Measurements from ENCODE around the gene KCNQ5.
A peak's percentile ranks its signal among the peaks of the same experiment; 100 is the strongest.

KCNQ5 gene

DNA sequence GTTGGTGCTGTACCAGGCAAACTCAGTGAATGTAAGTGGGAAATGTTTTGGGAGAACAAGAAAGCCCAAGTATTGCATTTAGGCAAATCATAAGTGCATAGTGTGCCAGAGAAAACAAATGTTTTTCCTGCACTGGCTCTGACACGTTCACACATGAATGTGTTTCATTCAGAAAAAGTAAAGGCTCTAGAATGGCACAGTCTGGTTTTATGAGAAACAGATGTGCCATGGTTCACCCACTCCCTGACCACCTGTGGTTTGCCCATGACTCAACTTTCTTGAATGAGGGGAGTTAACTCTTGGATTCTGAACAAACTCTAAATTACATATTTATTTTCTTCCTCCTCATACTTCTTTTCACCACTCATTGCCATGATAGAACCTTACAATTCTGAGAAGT lies 126.9 kb downstream of the KCNQ5 start:
- DNase-seq: peak; percentile 96

DNA sequence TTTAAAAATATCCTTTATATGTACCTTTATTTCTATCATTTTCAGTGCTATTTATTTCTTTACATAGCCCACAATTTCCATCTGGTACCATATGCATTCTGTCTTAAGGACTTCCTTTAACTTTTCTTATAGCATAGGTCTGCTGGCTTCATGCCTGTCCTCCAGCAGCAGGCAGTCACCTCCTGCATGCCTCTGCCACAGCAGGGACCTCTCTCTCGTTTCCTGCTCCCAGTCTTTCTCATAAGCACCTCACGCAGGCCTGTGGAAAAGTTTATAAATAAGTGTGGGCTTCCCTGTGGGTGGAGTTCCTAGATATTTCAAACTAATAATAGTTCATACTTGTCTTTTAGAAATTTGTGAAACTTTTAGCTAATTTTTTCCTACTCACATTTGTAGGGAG lies 133.9 kb downstream of the KCNQ5 start:
- no peak for DNase-seq

DNA sequence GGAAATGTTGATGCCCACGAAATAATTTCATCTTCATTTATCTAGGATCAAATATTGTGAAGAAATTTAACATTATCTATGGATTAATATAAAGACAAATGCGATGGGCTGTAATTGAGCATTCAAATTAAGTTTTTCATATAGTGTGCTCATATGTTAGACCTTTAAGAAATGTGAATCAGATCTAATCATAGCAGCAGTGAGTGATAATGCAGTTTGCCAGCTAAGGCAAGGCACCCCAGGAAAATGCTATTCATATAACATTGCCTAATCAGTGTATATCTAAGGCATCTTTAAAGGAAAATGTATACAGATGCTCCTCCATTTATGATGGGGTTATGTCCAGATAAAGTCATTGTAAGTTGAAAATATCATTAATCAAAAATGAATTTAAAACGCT lies 135.2 kb downstream of the KCNQ5 start:
- DNase-seq: no peak

DNA sequence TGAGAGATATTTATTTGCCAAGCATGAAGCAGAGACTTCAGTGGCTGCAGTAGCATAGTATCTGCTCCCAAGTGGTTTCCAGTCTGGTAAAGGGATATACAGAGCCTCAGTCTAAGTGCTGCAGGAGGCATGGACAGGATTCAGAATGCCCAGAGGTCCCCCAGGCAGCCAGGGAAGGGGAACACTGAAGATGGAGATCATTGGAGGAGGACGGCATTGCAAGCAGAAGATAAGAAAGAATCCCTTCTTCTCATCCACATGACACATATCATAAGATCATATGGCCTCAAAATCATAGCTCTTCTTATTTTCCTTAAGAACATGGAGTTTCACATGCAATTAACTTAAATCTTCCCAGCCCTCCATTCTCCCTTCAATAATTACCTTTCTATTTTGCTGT lies 136.1 kb downstream of the KCNQ5 start:
- no peak for DNase-seq

DNA sequence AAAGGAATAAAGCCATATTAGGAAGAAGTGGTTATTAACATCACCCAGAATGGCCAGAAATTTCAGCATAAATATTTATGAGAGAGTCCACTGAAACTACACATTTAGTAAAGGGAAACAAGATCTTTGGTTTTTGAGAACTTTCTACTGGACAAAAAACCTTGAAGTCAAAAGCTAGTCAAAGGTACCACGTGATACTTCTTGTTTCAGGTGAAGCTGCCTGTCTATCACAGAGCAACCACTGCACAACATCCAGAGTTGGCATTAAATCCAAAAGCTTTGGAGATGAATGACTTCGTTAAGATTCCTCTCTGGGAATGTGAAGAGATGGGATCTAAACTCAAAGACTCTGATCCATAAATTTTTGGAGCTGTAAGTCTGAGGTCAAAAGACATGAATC lies 137.0 kb downstream of the KCNQ5 start:
- no peak for DNase-seq

DNA sequence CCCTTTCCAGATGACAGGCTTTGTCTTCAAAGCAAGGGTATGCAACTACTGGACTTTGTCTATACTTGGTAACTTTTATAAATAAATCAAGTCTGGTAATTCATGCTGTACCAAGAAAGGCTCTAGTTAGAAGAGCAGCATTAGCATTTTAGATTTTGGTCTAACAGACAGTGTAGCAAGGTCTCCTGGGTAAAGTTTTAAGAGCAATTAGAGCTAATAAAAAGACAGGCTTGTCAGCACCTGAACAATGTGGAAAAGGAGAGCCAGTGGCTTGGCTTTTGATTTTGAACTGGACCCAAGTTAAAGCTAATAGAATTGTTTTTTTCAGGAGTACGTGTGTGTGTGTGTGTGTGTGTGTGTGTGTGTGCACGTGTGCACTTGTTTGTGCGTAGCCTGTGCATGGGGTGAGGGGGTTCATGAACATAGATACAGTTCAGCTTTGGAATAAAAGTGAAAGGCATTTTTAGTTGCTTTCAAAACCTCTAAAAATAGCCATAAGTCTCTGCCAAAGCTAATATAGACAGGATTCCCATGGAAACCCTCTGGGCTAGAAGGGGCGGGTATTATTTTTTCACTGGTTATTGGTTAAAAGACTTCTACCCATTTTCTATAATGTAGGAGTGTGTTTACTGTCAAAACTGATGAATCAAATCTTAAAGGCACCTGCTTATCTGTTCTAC lies 138.4 kb downstream of the KCNQ5 start:
- DNase-seq: peak; percentile 54

DNA sequence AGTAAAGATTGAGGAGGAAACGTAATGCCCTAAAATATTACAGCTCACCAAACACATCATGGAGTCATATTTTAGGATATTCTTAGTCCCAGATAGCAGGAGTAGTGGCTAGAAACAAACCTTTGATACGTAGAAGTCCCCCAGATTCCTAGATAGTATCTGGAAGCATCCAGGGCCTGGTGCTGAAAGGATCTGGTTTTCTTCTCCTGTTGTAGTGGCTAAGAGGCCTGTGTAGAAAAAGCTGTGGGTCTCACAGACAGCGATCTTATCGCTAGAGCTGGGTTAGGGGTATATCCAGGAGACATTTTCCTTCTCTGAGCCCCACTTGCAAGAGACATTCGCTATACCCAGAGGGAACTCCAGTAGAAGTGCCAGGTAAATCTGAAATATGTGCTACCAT lies 139.9 kb downstream of the KCNQ5 start:
- DNase-seq: no peak

DNA sequence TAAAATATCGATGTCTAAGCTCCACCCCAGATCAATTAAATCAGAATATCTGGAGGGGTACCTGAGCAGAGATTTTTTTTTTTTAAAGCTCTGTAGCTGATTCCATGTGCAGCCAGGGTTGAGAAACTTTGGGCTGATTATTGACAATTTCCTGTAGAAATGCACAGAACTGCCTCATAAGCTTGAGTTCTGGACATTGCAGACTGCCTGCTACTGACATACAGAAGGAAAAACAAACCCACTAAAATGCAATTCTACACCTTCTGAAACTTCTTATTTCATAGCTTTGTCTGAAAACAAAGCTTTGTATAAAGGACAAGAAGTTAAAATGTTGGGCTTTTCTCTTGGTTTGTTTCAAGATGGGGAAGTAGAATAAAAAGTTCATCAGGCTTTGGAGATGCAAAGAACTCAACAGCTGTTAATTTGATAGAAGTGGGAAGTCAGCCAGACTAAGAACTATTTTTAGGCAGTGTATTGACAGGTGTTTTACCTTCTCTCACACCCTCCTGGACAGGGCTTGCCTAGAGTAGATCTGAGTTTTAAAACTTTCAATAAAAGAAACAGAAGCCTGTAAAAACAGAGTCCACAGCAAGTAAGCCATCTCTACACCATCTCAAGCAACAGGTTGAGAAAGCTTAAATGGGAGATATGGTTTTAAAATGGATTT lies 147.7 kb downstream of the KCNQ5 start:
- DNase-seq: no peak

DNA sequence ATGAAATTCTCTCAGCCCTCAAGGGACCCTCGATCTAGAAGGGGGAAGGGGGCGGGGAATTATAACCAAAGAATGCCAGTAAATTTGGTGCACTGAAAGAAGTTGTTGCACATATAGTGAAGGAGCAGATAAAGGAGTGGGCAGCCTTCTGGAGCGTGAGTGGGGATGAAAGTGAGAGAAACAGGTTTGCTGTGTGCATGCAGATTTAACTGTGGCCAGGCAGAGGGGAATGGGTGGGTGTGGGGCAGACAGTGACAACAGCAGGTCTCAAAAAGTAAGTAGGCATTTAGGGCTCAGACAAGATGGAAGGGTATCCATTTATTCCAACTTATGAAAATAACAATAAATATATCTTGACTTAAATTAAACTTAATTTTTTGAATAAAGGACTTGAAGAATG lies 149.1 kb downstream of the KCNQ5 start:
- no peak for DNase-seq

DNA sequence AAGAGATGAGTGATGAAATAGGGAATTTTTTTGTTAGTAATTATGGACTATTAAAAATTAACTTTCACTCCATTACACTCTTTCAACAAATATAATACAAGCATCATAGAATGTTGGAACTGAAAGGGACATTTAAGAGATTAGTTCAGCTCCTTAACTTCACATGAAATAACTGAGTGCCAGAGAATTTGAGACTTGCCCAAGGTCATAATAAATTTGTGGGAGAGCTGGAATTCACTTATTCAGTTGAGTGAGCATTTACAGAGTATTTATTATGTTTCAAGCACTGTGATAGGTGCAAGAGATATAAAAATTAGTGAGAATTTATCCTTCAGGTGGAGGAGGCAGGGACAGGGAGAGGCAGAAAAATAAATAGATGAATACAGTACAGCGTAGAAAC lies 154.6 kb downstream of the KCNQ5 start:
- DNase-seq: no peak

DNA sequence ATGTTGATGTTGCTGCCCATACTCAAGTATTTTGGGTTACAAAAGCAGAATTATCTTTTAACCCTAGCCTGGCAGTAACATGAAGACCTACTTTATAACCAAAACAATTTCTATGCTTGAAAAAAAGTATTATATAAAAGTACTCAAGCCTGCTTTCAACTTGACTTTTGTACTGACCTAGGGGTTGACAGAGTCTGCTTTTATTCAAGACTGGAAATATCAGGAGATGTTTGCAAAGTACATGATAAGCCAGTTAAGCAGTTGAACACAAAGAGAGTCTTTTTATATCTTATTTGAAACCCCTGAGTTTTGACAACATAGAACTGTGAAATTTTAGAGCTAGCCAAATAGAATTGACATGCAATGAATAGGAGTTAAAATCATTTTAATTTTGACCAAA lies 159.8 kb downstream of the KCNQ5 start:
- no peak for DNase-seq

DNA sequence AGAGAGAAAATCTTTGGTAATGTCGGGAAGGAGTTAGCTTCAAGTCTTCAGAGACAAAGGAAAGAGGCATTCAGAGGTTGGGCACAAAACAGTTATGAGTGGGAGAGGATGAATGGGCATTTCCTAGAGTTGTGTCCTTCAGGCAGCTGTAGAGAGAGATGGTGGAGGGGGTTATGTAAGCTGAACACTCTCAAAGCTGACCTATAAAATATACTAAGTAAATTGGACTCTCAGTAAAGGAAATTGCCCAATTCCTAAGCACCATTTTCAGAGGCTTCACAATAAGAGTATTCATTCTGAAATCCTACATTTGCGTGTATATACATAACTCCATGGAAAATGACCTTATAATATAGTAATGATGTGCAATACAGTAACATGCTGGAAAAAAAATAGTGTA lies 161.2 kb downstream of the KCNQ5 start:
- no peak for DNase-seq

DNA sequence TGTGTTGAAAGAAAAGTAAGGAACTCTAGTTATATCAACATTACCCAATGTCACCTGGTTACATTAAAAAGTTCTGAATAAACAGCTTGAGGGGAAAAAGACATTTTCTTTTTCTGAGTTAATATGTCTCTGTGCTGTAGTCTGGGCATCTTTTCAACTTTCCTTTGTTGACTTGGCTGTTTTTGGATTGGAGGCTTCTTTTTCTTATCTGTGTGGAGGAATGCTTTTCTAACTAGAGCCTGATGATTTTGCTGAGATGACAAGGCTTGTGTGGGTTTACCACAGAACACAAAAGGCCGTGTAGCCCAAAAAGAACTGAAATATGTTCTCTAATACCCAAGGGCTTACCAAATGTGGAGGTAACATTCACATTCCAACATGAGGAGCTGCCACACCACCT lies 161.8 kb downstream of the KCNQ5 start:
- DNase-seq: peak; percentile 49

DNA sequence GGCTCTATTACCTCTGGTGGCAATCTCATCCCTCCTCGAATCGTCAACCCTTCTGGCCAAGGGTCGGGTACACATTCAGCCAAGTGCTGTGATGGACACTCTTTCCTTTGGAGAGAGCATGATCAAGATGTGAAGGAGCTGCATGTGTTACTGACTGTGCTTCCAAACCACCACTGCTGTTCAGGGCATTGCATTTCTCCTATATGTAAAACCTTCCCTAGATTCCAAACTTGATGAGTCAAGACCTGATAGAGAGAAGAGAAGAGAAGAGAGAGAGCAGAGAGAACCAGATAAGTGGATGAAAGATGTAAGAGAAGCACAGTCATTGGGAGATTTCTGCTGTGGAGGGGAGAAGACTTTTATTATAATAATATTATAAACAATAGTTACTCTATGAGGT lies 162.2 kb downstream of the KCNQ5 start:
- DNase-seq: peak; percentile 55

DNA sequence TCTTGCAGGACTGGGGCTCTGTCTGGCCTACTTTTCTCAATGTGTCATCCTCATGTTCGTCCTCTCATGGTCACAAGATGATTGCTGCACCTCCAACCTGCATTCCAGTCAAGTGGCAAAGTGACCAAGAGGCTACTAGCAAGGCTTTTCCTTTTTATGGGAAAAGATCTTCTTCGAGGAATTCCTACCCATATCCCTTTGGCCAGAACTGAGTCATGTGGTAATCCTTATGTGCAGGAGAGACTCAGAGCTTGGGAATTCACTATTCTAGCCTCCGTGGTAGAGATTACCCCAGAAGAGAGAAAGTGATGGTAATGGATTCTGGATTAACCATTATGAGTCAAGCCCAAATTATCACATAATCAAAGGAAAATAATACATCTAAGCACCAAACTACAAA lies 162.7 kb downstream of the KCNQ5 start:
- peak; percentile 77 for DNase-seq

DNA sequence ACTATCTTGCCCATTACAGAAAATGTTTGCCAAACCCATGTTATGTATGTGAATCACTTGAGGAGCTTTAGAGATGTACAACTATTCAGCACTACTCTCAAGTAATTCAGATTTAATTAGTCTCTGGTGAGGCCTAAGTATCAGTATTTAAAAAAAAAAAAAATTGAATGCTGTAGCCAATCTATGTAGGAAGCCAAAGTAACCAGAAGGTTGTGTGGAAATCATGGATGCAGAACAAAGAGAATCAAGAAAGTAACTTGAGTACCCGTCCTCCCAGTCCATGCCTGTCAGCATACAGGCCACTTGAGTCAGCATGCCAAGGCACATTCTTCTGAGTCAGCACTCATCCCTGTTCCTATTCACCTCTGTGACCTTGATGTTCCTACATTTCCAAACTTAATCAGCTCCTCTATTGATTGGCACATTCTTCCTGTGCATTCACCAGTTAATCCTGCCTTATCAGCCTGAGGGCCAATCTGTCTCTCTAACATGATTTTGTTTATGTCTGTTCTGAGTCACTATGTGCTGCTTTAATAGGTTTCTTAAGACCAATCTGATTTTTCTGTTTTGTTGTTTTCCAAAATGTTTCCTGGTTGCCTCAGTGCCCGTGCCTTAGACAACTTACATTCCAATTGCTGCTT lies 165.6 kb downstream of the KCNQ5 start:
- DNase-seq: peak; percentile 64

DNA sequence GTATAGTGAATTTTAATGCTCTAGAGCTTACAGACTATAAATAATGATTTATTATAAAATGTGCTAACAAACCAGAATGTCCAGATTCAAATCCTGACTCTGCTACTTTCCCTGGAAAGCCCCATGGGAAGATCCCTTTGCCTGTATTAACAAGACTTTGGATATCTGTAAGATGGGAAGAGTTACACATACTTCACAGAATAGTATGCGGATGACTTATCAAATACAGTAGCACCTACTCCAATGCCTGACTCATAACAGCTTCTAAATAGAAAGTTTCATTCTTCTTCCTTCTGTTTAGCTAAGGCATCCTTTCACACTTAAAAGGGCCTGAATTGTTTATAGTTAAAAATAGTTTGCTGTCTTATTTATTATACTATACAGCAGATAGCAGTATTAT lies 166.3 kb downstream of the KCNQ5 start:
- peak; percentile 41 for DNase-seq

DNA sequence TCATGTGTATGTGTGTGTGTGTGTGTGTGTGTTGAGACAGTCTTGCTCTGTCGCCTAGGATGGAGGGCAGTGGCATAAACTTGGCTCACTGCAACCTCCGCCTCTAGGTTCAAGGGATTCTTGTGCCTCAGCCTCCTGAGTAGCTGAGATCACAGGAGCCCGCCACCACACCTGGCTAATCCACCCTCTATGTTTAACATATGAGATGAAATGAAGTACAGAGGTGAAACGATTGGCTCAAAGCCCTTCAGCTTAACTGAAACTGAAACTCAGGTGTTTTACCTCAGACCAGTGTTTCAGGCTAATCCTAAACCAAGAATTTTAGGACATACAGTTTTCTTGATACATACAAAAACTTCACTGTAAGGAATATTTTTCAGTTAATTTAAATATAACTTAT lies 167.3 kb downstream of the KCNQ5 start:
- DNase-seq: no peak

DNA sequence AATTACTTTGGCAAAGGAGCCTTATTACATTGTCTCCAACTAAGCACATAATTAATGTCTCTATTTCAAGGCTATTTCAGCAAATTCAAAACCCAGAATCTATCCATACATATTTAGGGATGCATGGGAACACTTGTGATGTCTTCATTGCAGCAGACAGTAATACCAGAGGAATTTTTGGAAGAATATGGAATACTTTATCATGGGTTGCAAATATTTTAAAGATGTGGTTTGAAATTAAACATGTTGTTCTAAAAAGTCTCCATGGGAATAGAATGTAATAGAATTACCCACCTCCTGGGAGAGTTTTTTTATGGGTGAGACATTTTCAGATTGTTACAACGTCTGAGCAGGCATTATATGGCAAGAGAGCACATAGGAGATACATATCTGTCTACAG lies 170.8 kb downstream of the KCNQ5 start:
- peak; percentile 60 for DNase-seq

DNA sequence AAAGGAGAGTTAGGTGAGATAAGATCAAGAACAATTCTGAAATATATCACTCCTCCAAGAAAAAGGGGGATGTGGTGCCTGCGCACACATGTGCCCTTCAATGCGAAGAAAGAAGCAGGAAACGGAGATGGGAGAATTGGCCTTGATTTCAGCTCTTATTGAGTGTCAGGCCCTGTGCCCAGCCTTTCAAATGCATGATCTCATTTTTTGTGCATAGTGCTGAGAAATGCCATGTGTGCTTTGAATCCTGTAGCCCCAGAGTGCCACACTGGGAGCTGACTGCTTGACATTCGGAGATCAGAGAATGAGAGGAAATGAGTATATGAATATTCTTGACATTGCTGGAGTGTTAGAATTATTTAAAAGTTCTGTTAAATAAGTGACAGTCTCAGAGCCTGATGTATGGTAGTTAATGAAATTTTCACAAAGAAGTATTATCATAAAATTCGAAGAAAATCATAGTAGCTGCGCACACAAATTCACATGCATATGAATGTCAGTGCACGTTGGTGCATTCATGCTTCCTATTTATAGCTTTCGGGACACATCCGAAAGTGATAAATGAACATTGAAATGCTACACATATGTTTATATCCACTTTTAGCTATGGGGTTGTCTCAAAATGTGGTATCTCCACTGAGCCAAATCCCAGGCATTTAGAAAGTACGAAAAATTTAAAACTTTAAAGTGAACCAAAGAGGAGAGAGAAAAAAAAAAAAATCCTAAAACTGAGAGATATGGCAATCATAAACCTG lies 172.0 kb downstream of the KCNQ5 start:
- DNase-seq: no peak

DNA sequence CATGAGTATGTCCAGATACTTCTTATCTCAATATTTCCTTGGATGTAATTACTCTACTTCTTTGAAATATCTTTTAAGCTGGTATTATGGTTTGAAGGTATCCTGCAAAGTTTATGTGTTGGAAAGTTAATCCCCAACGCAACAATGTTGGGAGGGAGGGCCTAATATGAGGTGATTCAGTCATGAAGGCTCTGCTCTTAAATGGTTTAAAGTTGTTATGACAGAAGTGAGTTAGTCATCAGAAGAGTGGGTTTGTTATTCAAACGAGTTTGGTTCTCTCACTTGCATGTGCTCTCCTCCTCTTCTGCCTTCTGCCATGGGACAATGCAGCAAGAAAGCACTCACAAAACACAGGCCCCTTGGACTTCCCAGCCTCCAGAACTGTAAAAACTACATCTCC lies 176.3 kb downstream of the KCNQ5 start:
- DNase-seq: no peak

DNA sequence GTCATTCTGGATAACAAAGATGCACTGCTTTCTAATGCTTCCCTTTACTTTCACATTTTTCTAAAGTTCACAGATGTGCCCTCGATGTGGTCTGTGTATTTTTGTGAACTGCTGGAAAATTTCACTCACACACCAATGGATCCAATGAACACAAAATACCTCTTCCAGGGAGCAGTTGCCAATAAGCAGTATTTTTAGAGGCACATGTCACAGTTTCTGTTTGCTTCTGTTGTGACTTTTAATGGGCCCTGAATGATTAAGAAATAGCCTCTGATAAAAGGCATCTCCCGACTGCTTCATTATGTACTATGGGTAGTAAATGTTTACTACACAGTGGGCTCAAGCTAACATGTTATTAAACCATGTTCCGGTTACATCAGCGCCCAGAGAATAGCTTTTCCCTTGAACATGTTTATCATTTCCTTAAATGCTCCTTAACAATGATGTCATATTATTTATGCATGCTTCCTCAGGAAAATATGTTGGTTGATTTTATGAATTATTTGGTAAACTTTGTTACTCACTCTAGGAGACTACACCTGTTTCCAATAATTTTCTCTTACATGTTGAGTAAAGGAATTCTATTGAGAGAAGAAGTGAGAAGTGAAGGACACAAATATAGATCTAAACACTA lies 188.0 kb downstream of the KCNQ5 start:
- no peak for DNase-seq

All from fibroblast of skin of scalp (primary cell).